MM.1S (cell line): ENCODE results near the gene TSEN34.
"Not testable (repeated sequence)": the region's sequence is repeated elsewhere in the genome, so short reads cannot be mapped to it uniquely, and the experiment has no call there.

Experiments
- DNase-seq: peaks from one replicate; pipeline ENCODE4 v3.0.0-alpha.2; 2015
- H2AFZ ChIP-seq: fragments of 300-600 bp; sonication (generic); 2 replicates; pipeline ENCODE4 v1.6.0; 2016; ENCODE audit warnings: antibody characterized with exemption, low read length
- H3F3A ChIP-seq: fragments of 300-600 bp; sonication (generic); 2 replicates; pipeline ENCODE4 v1.6.1; 2016; ENCODE audit warnings: mild to moderate bottlenecking, antibody characterized with exemption, low read length, moderate library complexity, mixed read lengths; ENCODE audit not compliant: insufficient read depth
- H3K27ac ChIP-seq: fragments of 300-600 bp; sonication (generic); 2 replicates; pipeline ENCODE4 v1.5.1; 2016; ENCODE audit warnings: mild to moderate bottlenecking, low read length
- H3K27me3 ChIP-seq: fragments of 300-600 bp; sonication (generic); replicated peaks from 2 replicates; pipeline ENCODE4 v1.6.0; 2016; ENCODE audit warnings: low read length; ENCODE audit not compliant: insufficient read depth
- H3K36me3 ChIP-seq: fragments of 300-600 bp; sonication (generic); replicated peaks from 2 replicates; pipeline ENCODE4 v1.6.1; 2016; ENCODE audit warnings: mild to moderate bottlenecking, low read length, mixed read lengths; ENCODE audit not compliant: insufficient read depth
- H3K4me1 ChIP-seq: fragments of 300-600 bp; sonication (generic); 2 replicates; pipeline ENCODE4 v1.6.1; 2016; ENCODE audit warnings: low read length, mixed read lengths
- H3K4me2 ChIP-seq: fragments of 300-600 bp; sonication (generic); 2 replicates; pipeline ENCODE4 v1.6.0; 2016; ENCODE audit warnings: low read depth, low read length
- H3K4me3 ChIP-seq: fragments of 300-600 bp; sonication (generic); 2 replicates; pipeline ENCODE4 v1.5.1; 2016; ENCODE audit warnings: low read length, mixed read lengths
- H3K79me2 ChIP-seq: fragments of 300-600 bp; sonication (generic); 2 replicates; pipeline ENCODE4 v1.6.1; 2016; ENCODE audit warnings: mixed run types, low read length, mixed read lengths
- H3K9ac ChIP-seq: fragments of 300-600 bp; sonication (generic); 2 replicates; pipeline ENCODE4 v1.6.1; 2016; ENCODE audit warnings: low read length, mixed read lengths
- H3K9me2 ChIP-seq: fragments of 300-600 bp; sonication (generic); replicated peaks from 2 replicates; pipeline ENCODE4 v1.6.1; 2016; ENCODE audit warnings: mild to moderate bottlenecking, low read length, mixed read lengths; ENCODE audit not compliant: insufficient read depth
- H3K9me3 ChIP-seq: fragments of 300-600 bp; sonication (generic); replicated peaks from 2 replicates; pipeline ENCODE4 v1.6.1; 2016; ENCODE audit warnings: mild to moderate bottlenecking, low read length, mixed read lengths; ENCODE audit not compliant: insufficient read depth
- H4K20me1 ChIP-seq: fragments of 300-600 bp; sonication (generic); 2 replicates; pipeline ENCODE4 v1.6.1; 2016; ENCODE audit warnings: mild to moderate bottlenecking, low read length, moderate library complexity, mixed read lengths; ENCODE audit not compliant: insufficient read depth
- EZH2 ChIP-seq: fragments of 300-600 bp; sonication (generic); optimal IDR thresholded peaks from 2 replicates; pipeline ENCODE3; 2017; ENCODE audit warnings: low read depth, mild to moderate bottlenecking, antibody characterized with exemption, low read length, mixed read lengths
- EZH2phosphoT487 ChIP-seq: fragments of 300-600 bp; sonication (generic); IDR thresholded peaks from 2 replicates; pipeline ENCODE4 v1.6.1; 2018; ENCODE audit warnings: antibody characterized with exemption, low read length
- TF ChIP-seq, protein P1 (sequence below): fragments of 300-600 bp; sonication (generic); IDR thresholded peaks from 2 replicates; pipeline ENCODE4 v1.5.1; 2016; ENCODE audit warnings: antibody characterized with exemption, low read length, mixed read lengths

TSEN34 gene

DNA sequence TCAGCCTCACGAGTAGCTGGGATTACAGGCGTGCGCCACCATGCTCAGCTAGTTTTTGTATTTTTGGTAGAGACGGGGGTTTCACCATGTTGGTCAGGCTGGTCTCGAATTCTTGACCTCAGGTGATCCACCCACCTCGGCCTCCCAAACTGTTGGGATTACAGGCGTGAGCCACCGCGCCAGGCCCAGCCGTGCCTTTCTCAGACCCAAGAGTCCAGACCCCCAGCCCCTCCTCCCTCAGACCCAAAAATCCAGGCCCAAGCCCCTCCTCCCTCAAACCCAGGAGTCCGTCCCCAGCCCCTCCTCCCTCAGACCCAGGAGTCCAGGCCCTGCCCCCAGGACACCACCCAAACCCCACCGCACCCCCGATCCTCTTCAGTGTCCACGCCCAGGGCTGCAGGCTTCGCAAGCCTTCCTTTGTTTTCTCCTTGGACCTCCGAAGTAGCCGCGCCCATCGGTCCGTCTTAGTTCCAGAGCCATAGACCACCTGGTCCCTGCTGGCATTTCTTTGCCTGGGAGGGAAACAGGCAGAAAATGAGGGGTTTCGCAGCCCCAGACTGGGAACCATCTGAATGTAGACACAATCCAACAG lies 21.9 kb upstream of the TSEN34 start:
- Histone ChIP-seq H3K9me3 (no peaks in the 10 kb centered on the region), H3K36me3 (no peaks in the 10 kb centered on the region), H3K4me1 (peaks cover 4% of the 10 kb centered on the region; the same call in 1 of the 2 replicates), H3K79me2 (no peaks in the 10 kb centered on the region), H3F3A (no peaks in the 10 kb centered on the region), H4K20me1 (no peaks in the 10 kb centered on the region), H2AFZ (no peak overlapping the region), H3K9ac (no peak overlapping the region), H3K27me3 (peaks cover 22% of the 10 kb centered on the region), H3K27ac (no peak overlapping the region), H3K9me2 (no peaks in the 10 kb centered on the region), H3K4me3 (no peak overlapping the region), H3K4me2 (no peak overlapping the region)
- TF ChIP-seq, protein P1, sequence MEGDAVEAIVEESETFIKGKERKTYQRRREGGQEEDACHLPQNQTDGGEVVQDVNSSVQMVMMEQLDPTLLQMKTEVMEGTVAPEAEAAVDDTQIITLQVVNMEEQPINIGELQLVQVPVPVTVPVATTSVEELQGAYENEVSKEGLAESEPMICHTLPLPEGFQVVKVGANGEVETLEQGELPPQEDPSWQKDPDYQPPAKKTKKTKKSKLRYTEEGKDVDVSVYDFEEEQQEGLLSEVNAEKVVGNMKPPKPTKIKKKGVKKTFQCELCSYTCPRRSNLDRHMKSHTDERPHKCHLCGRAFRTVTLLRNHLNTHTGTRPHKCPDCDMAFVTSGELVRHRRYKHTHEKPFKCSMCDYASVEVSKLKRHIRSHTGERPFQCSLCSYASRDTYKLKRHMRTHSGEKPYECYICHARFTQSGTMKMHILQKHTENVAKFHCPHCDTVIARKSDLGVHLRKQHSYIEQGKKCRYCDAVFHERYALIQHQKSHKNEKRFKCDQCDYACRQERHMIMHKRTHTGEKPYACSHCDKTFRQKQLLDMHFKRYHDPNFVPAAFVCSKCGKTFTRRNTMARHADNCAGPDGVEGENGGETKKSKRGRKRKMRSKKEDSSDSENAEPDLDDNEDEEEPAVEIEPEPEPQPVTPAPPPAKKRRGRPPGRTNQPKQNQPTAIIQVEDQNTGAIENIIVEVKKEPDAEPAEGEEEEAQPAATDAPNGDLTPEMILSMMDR, result no peak
- TF ChIP-seq EZH2 (no peak), EZH2phosphoT487 (no peak)
- DNase-seq, result no peak

DNA sequence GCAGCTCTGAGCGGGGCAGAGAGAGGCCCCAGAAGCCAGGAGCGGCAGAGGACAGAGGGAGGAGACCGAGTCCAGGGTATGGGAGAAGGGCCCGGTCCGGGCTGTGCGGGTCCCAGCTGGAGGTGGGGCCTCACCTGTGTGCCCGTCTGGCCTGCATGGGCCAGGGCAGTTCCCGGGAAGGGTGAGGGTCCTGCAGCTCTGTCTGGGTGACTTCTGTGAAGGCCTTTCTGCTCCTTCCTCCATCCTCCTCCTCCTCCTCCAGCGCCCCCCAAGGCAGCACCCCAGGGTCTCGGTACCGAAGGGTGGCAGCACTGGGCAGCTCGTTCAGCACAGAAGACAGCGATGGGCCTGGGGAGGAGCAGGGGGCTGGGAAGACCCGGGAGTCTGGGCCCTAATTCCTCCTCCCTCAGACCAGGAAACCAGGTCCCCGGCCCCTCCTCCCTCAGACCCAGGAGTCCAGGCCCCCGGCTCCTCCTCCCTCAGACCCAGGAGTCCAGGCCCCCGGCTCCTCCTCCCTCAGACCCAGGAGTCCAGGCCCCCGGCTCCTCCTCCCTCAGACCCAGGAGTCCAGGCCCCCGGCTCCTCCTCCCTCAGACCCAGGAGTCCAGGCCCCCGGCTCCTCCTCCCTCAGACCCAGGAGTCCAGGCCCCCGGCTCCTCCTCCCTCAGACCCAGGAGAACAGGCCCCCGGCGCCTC lies 19.2 kb upstream of the TSEN34 start:
- not testable (repeated sequence) for H4K20me1 ChIP-seq, H3K4me3 ChIP-seq, H3K36me3 ChIP-seq, H3K9ac ChIP-seq, H3K4me2 ChIP-seq, H3K27ac ChIP-seq, H3K9me2 ChIP-seq, H2AFZ ChIP-seq, H3K9me3 ChIP-seq, H3K4me1 ChIP-seq, H3F3A ChIP-seq, H3K27me3 ChIP-seq, H3K79me2 ChIP-seq, DNase-seq

DNA sequence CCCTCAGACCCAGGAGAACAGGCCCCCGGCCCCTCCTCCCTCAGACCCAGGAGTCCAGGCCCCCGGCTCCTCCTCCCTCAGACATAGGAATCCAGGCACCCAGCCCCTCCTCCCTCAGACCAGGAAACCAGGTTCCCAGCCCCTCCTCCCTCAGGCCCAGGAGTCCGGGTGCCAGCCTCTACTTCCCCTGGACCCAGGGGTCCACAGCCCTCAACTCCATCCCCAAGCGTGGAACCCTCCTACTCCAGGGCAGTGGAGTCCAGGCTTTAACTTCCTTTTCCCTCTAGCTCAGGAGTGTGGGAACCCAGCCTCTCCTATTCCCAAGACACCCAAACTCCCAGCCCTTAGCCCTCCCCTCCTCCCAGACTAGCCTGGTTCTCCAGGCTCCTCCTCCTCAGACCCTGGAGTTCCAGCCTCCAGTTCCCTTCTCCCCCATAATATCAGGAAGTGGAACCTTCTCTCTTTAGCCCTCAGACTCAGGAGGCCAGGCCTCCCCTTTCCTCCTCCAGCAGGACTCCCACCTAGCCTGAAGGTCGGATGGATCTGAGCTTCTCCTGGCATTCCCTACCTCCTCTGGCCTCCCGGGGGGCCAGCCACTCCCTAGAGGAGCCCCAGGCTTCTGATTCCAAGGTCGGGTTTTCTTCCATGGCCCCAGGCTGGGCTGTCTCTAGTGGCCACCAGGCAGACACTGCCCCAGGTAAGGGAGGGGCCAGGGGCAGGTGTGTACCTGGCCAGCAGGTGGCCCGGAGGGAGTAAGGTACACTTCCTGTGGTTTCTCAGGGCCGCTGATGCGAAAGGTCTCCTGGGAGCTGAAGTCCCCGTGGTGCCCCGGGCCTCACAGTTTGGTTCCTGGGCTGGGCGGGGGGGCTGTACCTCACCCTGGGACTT lies 18.4 kb upstream of the TSEN34 start, which contains the start of gene TMC4:
Gene TMC4, minus strand, starts transcription at position 690 of the 888 bp plus-strand sequence. Its CDS starts 43 bp downstream, at position 647.
- H3K4me2 ChIP-seq, result peak within 1 kb of the TSS; percentile 98
- no peak for TF ChIP-seq EZH2phosphoT487
- no peak for TF ChIP-seq EZH2
- TF ChIP-seq, protein P1, result peak; percentile 57
- no peaks in the 10 kb centered on the region for H3K9me2 ChIP-seq
- peaks cover 4% of the 10 kb centered on the region; the same call in 1 of the 2 replicates for H3K4me1 ChIP-seq
- H3K79me2 ChIP-seq, result no peaks in the 10 kb centered on the region
- H3K9ac ChIP-seq, result peak within 1 kb of the TSS; percentile 50; the same call in 1 of the 2 replicates
- H3K27ac ChIP-seq, result no peak within 1 kb of the TSS
- peak within 1 kb of the TSS; percentile 68 for H2AFZ ChIP-seq
- no peaks in the 10 kb centered on the region for H4K20me1 ChIP-seq
- no peaks in the 10 kb centered on the region for H3F3A ChIP-seq
- H3K36me3 ChIP-seq, result no peaks in the 10 kb centered on the region
- no peaks in the 10 kb centered on the region for H3K9me3 ChIP-seq
- H3K27me3 ChIP-seq, result no peaks in the 10 kb centered on the region
- H3K4me3 ChIP-seq, result peak within 1 kb of the TSS; percentile 69
- peak; percentile 76 for DNase-seq
